Measurements from ENCODE around the gene SEC14L5. TPM values are rescaled to one million over a fixed set of nuclear protein-coding genes. Genes with fewer than 3 reads are reported as not detected.
A peak's percentile ranks its signal among the peaks of the same experiment; 100 is the strongest.
"Not testable (repeated sequence)": the region's sequence is repeated elsewhere in the genome, so short reads cannot be mapped to it uniquely, and the experiment has no call there.

SEC14L5 gene
- total RNA-seq, 1 experiment from 2014 or later = not detected

DNA sequence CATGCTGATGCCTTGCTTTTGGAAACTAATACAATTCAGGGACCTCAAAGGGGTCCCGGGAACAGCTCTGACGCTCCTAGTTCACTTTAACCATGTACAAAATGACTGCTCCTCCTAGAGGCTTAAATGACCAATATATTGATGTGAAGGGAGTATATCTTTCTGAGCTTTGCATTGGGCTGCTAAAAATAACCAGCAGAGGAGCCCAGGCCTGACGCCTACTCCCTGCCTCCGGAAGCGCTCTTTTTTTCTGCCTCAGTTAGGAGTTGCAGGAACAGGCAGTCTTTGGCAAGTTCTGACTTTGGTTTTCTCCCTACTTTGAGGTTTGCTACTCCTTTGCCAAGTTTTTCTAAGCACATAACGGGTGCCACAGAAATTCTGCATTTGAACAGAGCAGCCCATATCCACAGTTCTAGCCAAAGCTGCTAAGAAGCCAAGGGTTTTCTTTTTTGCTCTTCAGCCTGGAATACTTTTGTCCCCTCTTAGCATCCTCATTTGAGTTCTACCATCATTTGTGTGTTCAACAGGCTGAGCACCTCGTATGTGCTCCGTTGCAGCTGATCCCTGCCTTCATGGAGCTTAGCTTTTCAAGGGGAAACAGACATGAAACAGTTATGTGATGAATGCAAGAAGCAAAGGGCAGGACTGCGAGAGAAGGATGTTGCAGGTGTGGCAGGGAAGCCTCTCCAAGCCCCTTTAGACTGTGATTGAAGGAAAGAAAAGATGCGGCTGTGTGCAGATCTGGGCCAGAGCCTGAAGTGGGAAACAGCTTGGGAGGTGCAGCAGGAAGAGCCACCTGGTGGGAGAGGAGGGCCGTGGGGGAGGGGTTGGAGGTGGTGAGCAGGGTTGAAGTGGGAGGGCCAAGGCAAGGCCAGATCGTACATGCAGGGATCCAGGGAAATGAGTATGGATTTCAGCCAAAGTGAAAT, 78.4 kb downstream of the SEC14L5 start:
- H3K4me2 ChIP-seq (ENCODE audit: low read depth, low read length, poor library complexity, severe bottlenecking) = peak overlapping the region; percentile 45
- H4K20me1 ChIP-seq (ENCODE audit: insufficient read depth, low read depth, low read length) = no peaks in the 10 kb centered on the region
- peaks cover 15% of the 10 kb centered on the region for H3K79me2 ChIP-seq (ENCODE audit: low read length)
- peak; percentile 68 for DNase-seq
- H3K9me2 ChIP-seq (replicated peaks; ENCODE audit: insufficient read depth, low read length) = no peaks in the 10 kb centered on the region
- no peaks in the 10 kb centered on the region for H3K36me3 ChIP-seq (ENCODE audit: insufficient read depth, low read length)
- H3K4me3 ChIP-seq (ENCODE audit: low read length) = peak overlapping the region; percentile 31; the same call in 1 of the 2 replicates
- H2AFZ ChIP-seq (ENCODE audit: low read length) = peak overlapping the region; percentile 84
- peak overlapping the region; percentile 65 for H3K27ac ChIP-seq (ENCODE audit: low read length)
- H3K27me3 ChIP-seq (ENCODE audit: low read length) = no peaks in the 10 kb centered on the region
- peaks cover 35% of the 10 kb centered on the region for H3K4me1 ChIP-seq (ENCODE audit: low read length)
- no peaks in the 10 kb centered on the region for H3K9me3 ChIP-seq (ENCODE audit: low read length)
- H3K9ac ChIP-seq (ENCODE audit: low read length) = peak overlapping the region; percentile 40; the same call in 1 of the 2 replicates

DNA sequence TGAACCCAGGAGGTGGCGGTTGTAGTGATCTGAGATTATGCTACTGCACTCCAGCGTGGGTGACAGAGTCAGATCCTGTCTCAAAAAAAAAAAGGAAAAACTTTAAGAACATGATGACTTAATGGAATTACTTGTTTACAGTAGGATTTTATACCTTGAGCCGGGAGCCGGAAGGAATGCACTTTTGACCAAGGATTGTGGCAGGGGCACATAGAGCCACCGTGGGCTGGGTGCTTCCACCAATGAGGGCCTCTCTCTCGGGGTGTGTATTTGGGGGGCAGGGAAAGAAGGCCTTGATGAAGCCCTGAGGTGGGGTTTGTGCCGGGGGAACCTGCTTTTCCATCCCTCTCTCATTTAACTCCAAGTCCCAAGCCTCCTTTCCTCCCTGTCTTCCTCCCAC, 82.3 kb downstream of the SEC14L5 start:
- H3K27ac ChIP-seq (ENCODE audit: low read length) = no peak overlapping the region
- H3K27me3 ChIP-seq (ENCODE audit: low read length) = no peaks in the 10 kb centered on the region
- H3K9ac ChIP-seq (ENCODE audit: low read length) = no peak overlapping the region
- no peak overlapping the region for H2AFZ ChIP-seq (ENCODE audit: low read length)
- no peaks in the 10 kb centered on the region for H4K20me1 ChIP-seq (ENCODE audit: insufficient read depth, low read depth, low read length)
- peaks cover 18% of the 10 kb centered on the region for H3K4me1 ChIP-seq (ENCODE audit: low read length)
- H3K4me2 ChIP-seq (ENCODE audit: low read depth, low read length, poor library complexity, severe bottlenecking) = no peak overlapping the region
- no peaks in the 10 kb centered on the region for H3K9me3 ChIP-seq (ENCODE audit: low read length)
- H3K79me2 ChIP-seq (ENCODE audit: low read length) = no peaks in the 10 kb centered on the region
- no peaks in the 10 kb centered on the region for H3K9me2 ChIP-seq (replicated peaks; ENCODE audit: insufficient read depth, low read length)
- no peak overlapping the region for H3K4me3 ChIP-seq (ENCODE audit: low read length)
- no peak for DNase-seq
- no peaks in the 10 kb centered on the region for H3K36me3 ChIP-seq (ENCODE audit: insufficient read depth, low read length)

DNA sequence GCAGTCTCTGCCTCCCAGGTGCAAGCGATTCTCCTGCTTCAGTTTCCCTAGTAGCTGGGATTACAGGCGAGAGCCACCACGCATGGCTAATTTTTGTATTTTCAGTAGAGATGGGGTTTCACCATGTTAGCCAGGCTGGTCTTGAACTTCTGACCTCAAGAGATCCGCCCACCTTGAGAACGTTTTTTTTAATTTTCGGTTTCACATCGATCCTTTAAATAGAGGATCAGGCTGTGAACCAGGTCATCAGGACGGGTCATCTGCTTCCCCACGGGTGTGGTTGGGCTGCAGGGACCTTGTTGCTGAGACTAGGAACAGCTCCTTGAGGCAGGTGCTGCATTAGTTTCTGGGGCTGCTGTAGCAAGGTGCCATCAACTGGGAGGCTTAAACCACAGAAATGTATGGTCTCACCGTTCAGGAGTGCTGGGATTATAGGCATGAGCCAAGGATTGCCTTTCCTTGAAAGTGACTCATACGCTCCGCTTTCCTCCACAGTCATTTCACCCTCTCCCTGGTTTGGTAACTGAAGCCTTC, 83.5 kb downstream of the SEC14L5 start:
- H3K9me3 ChIP-seq (ENCODE audit: low read length) = no peaks in the 10 kb centered on the region
- no peak overlapping the region for H3K4me2 ChIP-seq (ENCODE audit: low read depth, low read length, poor library complexity, severe bottlenecking)
- peaks cover 6% of the 10 kb centered on the region for H3K4me1 ChIP-seq (ENCODE audit: low read length)
- H3K27me3 ChIP-seq (ENCODE audit: low read length) = no peaks in the 10 kb centered on the region
- no peak overlapping the region for H2AFZ ChIP-seq (ENCODE audit: low read length)
- H3K9me2 ChIP-seq (replicated peaks; ENCODE audit: insufficient read depth, low read length) = no peaks in the 10 kb centered on the region
- no peak overlapping the region for H3K27ac ChIP-seq (ENCODE audit: low read length)
- no peaks in the 10 kb centered on the region for H4K20me1 ChIP-seq (ENCODE audit: insufficient read depth, low read depth, low read length)
- H3K9ac ChIP-seq (ENCODE audit: low read length) = no peak overlapping the region
- no peaks in the 10 kb centered on the region for H3K36me3 ChIP-seq (ENCODE audit: insufficient read depth, low read length)
- no peak overlapping the region for H3K4me3 ChIP-seq (ENCODE audit: low read length)
- no peak for DNase-seq
- no peaks in the 10 kb centered on the region for H3K79me2 ChIP-seq (ENCODE audit: low read length)

GRCh38 chr16:5042574-5043171, 84.5 kb downstream of the SEC14L5 start:
- Histone ChIP-seq H3K9ac (ENCODE audit: low read length) (no peak overlapping the region), H3K27ac (ENCODE audit: low read length) (no peak overlapping the region), H3K4me2 (ENCODE audit: low read depth, low read length, poor library complexity, severe bottlenecking) (no peak overlapping the region), H2AFZ (ENCODE audit: low read length) (no peak overlapping the region), H4K20me1 (ENCODE audit: insufficient read depth, low read depth, low read length) (no peaks in the 10 kb centered on the region), H3K9me2 (replicated peaks; ENCODE audit: insufficient read depth, low read length) (no peaks in the 10 kb centered on the region), H3K4me1 (ENCODE audit: low read length) (no peaks in the 10 kb centered on the region), H3K36me3 (ENCODE audit: insufficient read depth, low read length) (no peaks in the 10 kb centered on the region), H3K4me3 (ENCODE audit: low read length) (no peak overlapping the region), H3K9me3 (ENCODE audit: low read length) (no peaks in the 10 kb centered on the region), H3K79me2 (ENCODE audit: low read length) (no peaks in the 10 kb centered on the region), H3K27me3 (ENCODE audit: low read length) (no peaks in the 10 kb centered on the region)
- DNase-seq = no peak

GRCh38 chr16:5044011-5044540, 85.9 kb downstream of the SEC14L5 start:
- Histone ChIP-seq H3K36me3 (ENCODE audit: insufficient read depth, low read length) (no peaks in the 10 kb centered on the region), H3K9me2 (replicated peaks; ENCODE audit: insufficient read depth, low read length) (no peaks in the 10 kb centered on the region), H3K4me2 (ENCODE audit: low read depth, low read length, poor library complexity, severe bottlenecking) (no peak overlapping the region), H3K4me3 (ENCODE audit: low read length) (no peak overlapping the region), H3K79me2 (ENCODE audit: low read length) (no peaks in the 10 kb centered on the region), H2AFZ (ENCODE audit: low read length) (no peak overlapping the region), H3K9me3 (ENCODE audit: low read length) (no peaks in the 10 kb centered on the region), H3K9ac (ENCODE audit: low read length) (no peak overlapping the region), H3K27ac (ENCODE audit: low read length) (no peak overlapping the region), H3K27me3 (ENCODE audit: low read length) (no peaks in the 10 kb centered on the region), H4K20me1 (ENCODE audit: insufficient read depth, low read depth, low read length) (no peaks in the 10 kb centered on the region), H3K4me1 (ENCODE audit: low read length) (no peaks in the 10 kb centered on the region)
- DNase-seq = no peak

DNA sequence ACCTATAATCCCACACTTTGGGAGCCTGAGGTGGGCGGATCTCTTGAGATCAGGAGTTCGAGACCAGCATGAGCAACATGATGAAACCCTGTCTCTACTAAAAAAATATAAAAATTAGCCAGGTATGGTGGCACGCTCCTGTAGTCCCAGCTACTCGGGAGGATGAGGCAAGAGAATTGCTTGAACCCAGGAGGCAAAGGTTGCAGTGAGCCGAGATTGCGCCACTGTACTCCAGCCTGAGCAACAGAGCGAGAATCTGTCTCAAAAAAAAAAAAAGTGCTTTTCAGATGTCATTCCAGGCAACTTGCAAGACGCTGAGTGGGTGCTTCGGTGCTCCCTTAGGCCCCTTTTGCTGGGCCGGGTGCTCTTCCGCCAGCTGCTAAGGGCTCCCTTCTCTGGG, 86.5 kb downstream of the SEC14L5 start:
- H3K4me3 ChIP-seq (ENCODE audit: low read length); H2AFZ ChIP-seq (ENCODE audit: low read length); H3K27ac ChIP-seq (ENCODE audit: low read length); DNase-seq; H3K4me1 ChIP-seq (ENCODE audit: low read length); H4K20me1 ChIP-seq (ENCODE audit: insufficient read depth, low read depth, low read length); H3K9ac ChIP-seq (ENCODE audit: low read length); H3K9me2 ChIP-seq (replicated peaks; ENCODE audit: insufficient read depth, low read length); H3K36me3 ChIP-seq (ENCODE audit: insufficient read depth, low read length); H3K27me3 ChIP-seq (ENCODE audit: low read length); H3K4me2 ChIP-seq (ENCODE audit: low read depth, low read length, poor library complexity, severe bottlenecking); H3K79me2 ChIP-seq (ENCODE audit: low read length); H3K9me3 ChIP-seq (ENCODE audit: low read length): not testable (repeated sequence)

- no peaks in the 10 kb centered on the region for H3K4me1 ChIP-seq (ENCODE audit: low read length)
- no peak overlapping the region for H3K4me2 ChIP-seq (ENCODE audit: low read depth, low read length, poor library complexity, severe bottlenecking)
Measured at GRCh38 chr16:5045499-5046115, 87.5 kb downstream of the SEC14L5 start.

GRCh38 chr16:5046914-5047313, 88.8 kb downstream of the SEC14L5 start:
- Histone ChIP-seq H3K27me3 (ENCODE audit: low read length) (no peaks in the 10 kb centered on the region), H2AFZ (ENCODE audit: low read length) (no peak overlapping the region), H3K4me2 (ENCODE audit: low read depth, low read length, poor library complexity, severe bottlenecking) (no peak overlapping the region), H3K9ac (ENCODE audit: low read length) (no peak overlapping the region), H3K79me2 (ENCODE audit: low read length) (no peaks in the 10 kb centered on the region), H4K20me1 (ENCODE audit: insufficient read depth, low read depth, low read length) (no peaks in the 10 kb centered on the region), H3K9me3 (ENCODE audit: low read length) (no peaks in the 10 kb centered on the region), H3K4me3 (ENCODE audit: low read length) (no peak overlapping the region), H3K4me1 (ENCODE audit: low read length) (no peaks in the 10 kb centered on the region), H3K9me2 (replicated peaks; ENCODE audit: insufficient read depth, low read length) (no peaks in the 10 kb centered on the region), H3K27ac (ENCODE audit: low read length) (no peak overlapping the region), H3K36me3 (ENCODE audit: insufficient read depth, low read length) (no peaks in the 10 kb centered on the region)
- no peak for DNase-seq

More at GRCh38 chr16:5045499-5046115, 87.5 kb downstream of the SEC14L5 start:
- no peak overlapping the region for H3K27ac ChIP-seq (ENCODE audit: low read length)
- H3K9me2 ChIP-seq (replicated peaks; ENCODE audit: insufficient read depth, low read length) = no peaks in the 10 kb centered on the region
- H3K9ac ChIP-seq (ENCODE audit: low read length) = no peak overlapping the region
- no peaks in the 10 kb centered on the region for H3K9me3 ChIP-seq (ENCODE audit: low read length)
- no peaks in the 10 kb centered on the region for H4K20me1 ChIP-seq (ENCODE audit: insufficient read depth, low read depth, low read length)
- no peaks in the 10 kb centered on the region for H3K79me2 ChIP-seq (ENCODE audit: low read length)
- no peak overlapping the region for H2AFZ ChIP-seq (ENCODE audit: low read length)
- no peak overlapping the region for H3K4me3 ChIP-seq (ENCODE audit: low read length)
- DNase-seq = no peak
- H3K36me3 ChIP-seq (ENCODE audit: insufficient read depth, low read length) = no peaks in the 10 kb centered on the region
- H3K27me3 ChIP-seq (ENCODE audit: low read length) = no peaks in the 10 kb centered on the region

Data from Karpas-422 (cell line).